GM23248 (cell line): ENCODE results near the gene SLC36A2.

Experiments
- EZH2 ChIP-seq: fragments of 200-600 bp; sonication (generic); IDR thresholded peaks from 2 replicates; pipeline ENCODE4 v1.6.1; 2018; ENCODE audit warnings: antibody characterized with exemption, mild to moderate bottlenecking; ENCODE audit not compliant: insufficient read depth, poor library complexity, severe bottlenecking
- EZH2phosphoT487 ChIP-seq: fragments of 200-600 bp; sonication (generic); IDR thresholded peaks from 2 replicates; pipeline ENCODE4 v1.6.1; 2018; ENCODE audit warnings: antibody characterized with exemption, moderate library complexity, mild to moderate bottlenecking, low read depth; ENCODE audit not compliant: insufficient read depth

GRCh38 chr5:151340004-151340403 is 7.4 kb downstream of the SLC36A2 start:
- TF ChIP-seq EZH2 (no peak), EZH2phosphoT487 (no peak)
